ENCODE results near the gene ZBTB40. TPM values are rescaled to one million over a fixed set of nuclear protein-coding genes. Genes with fewer than 3 reads are reported as not detected.

The ZBTB40 gene
- total and polyA plus RNA-seq, 10 of the 15 experiments (the other 5 are each of a cell fraction or from before 2014, with no cell fraction given) = 1.9 to 14.4 (median 9.0) TPM

DNA sequence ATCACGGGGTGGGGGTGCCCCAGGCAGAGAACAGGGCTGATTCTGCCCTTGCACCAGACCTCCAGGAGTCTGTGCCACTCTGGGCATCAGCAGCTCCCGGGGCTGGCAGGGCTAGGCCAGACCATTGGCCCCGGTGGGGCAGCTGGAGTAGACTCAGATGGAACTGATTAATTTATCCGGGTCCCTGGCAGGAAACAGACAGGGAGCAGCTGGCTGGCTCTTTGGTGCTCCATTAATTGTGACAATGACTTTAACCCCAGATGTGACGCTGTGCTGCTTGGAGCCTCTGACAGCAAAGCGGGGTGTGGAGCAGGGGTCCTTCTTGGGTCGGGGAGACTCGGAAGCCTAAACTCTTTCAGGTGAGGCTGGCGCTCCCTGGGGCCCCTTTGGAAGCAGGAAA, 121.2 kb downstream of the ZBTB40 start:
- Histone ChIP-seq H3K4me3 (no peak overlapping the region), H3K36me3 (ENCODE audit: control insufficient read depth in 2 of 2, insufficient read depth in 2 of 2, low read length in 1 of 2) (no peaks in the 10 kb centered on the region), H3K9me3 (replicated peaks; ENCODE audit: control insufficient read depth, insufficient read depth, low read length) (no peaks in the 10 kb centered on the region; the same call in 2 of the 3 replicates), H3K27me3 (replicated peaks in 1 of 2; ENCODE audit: control insufficient read depth in 2 of 2, insufficient read depth in 2 of 2, low read length in 1 of 2) (no peaks in the 10 kb centered on the region; a peak in 1 of 4 replicates), H3K9ac (ENCODE audit: control insufficient read depth, insufficient read depth, low read length) (no peak overlapping the region), H3K4me2 (ENCODE audit: control insufficient read depth, insufficient read depth) (no peak overlapping the region), H3K27ac (ENCODE audit: control insufficient read depth, insufficient read depth) (no peak overlapping the region), H4K20me1 (ENCODE audit: control insufficient read depth, insufficient read depth) (no peaks in the 10 kb centered on the region), H3K79me2 (ENCODE audit: control insufficient read depth, insufficient read depth, low read length) (no peaks in the 10 kb centered on the region), H3K4me1 (ENCODE audit: control insufficient read depth, insufficient read depth, low read length) (no peaks in the 10 kb centered on the region), H2AFZ (ENCODE audit: control insufficient read depth, low read depth, low read length) (no peak overlapping the region)
- no TSS peak for BruUV-seq (replicated peaks)
- in situ Hi-C loops (cut with MboI) = no loop called here
- no peak for ATAC-seq
- intact Hi-C loops (cut with micrococcal nuclease; ENCODE audit: unreplicated experiment) = no loop called here
- 18% methylated on average over 9 of the region's 9 CpGs for WGBS (ENCODE audit: insufficient coverage, insufficient replicate concordance, low lambda C conversion rate, missing lambda C conversion rate)
- DNase-seq (ENCODE audit: low read depth, low spot score) = no peak
- RAD21 ChIA-PET (ENCODE audit: unreplicated experiment) = no interaction called here
- CTCF ChIA-PET = no interaction called here
- no peak for TF ChIP-seq FOXM1 (IDR thresholded peaks at IDR 0.05; ENCODE audit: low read depth, low read length)
- TF ChIP-seq STAT3 (IDR thresholded peaks at IDR 0.05; ENCODE audit: low read depth, low read length) = no peak
- TF ChIP-seq NKRF (conservative IDR thresholded peaks at IDR 0.05) = no peak
- no peak for TF ChIP-seq YBX1 (IDR thresholded peaks at IDR 0.05)
- TF ChIP-seq BACH1 (IDR thresholded peaks at IDR 0.05; ENCODE audit: borderline replicate concordance) = no peak
- no peak for TF ChIP-seq SP1 (IDR thresholded peaks at IDR 0.05; ENCODE audit: low read depth, low read length)
- no peak for TF ChIP-seq CHD4 (IDR thresholded peaks at IDR 0.05)
- no peak for TF ChIP-seq NFXL1 (IDR thresholded peaks at IDR 0.05; ENCODE audit: borderline replicate concordance)
- TF ChIP-seq ZZZ3 (IDR thresholded peaks at IDR 0.05; ENCODE audit: control insufficient read depth, insufficient read length, low read depth) = no peak
- no peak for TF ChIP-seq BCL11A (IDR thresholded peaks at IDR 0.05; ENCODE audit: low read depth, low read length)
- no peak for TF ChIP-seq CREB1 (IDR thresholded peaks at IDR 0.05; ENCODE audit: low read depth)
- no peak for TF ChIP-seq NR2F1 (conservative IDR thresholded peaks at IDR 0.05)
- TF ChIP-seq ZNF274 (IDR thresholded peaks at IDR 0.05; ENCODE audit: insufficient read depth, insufficient read length) = no peak
- TF ChIP-seq SIX5 (IDR thresholded peaks at IDR 0.05; ENCODE audit: low read depth, low read length, severe bottlenecking) = no peak
- TF ChIP-seq EP300 (IDR thresholded peaks at IDR 0.05; ENCODE audit: borderline replicate concordance in 1 of 2, control insufficient read depth in 1 of 2, low read depth in 2 of 2, low read length in 2 of 2) = no peak
- no peak for TF ChIP-seq STAT1 (conservative IDR thresholded peaks at IDR 0.05)
- no peak for TF ChIP-seq CUX1 (IDR thresholded peaks at IDR 0.05; ENCODE audit: insufficient replicate concordance, low read depth, low read length)
- no peak for TF ChIP-seq JUND (IDR thresholded peaks at IDR 0.05; ENCODE audit: low read depth, low read length)
- SMC1A ChIA-PET (ENCODE audit: uncharacterized antibody, unreplicated experiment) = no interaction called here
- FAIRE-seq = no peak
- POLR2A ChIA-PET = no interaction called here

Measured in GM12878 (cell line).